ENCODE data around the gene BIRC7. TPM values are rescaled to one million over a fixed set of nuclear protein-coding genes. Genes with fewer than 3 reads are reported as not detected.

The BIRC7 gene
- total RNA-seq, 1 experiment from 2014 or later: not detected

- Histone ChIP-seq H3K4me1 (replicated peaks; ENCODE audit: insufficient read depth) (peaks cover 9% of the 10 kb centered on the region), H3K4me3 (no peak overlapping the region), H4K20me1 (ENCODE audit: insufficient read depth) (no peaks in the 10 kb centered on the region), H3K4me2 (no peak overlapping the region), H3K36me3 (ENCODE audit: low read depth) (no peaks in the 10 kb centered on the region), H3K9me2 (ENCODE audit: insufficient read depth) (no peaks in the 10 kb centered on the region), H3F3A (ENCODE audit: insufficient read depth, low read depth) (no peaks in the 10 kb centered on the region), H3K27ac (no peak overlapping the region), H3K79me2 (ENCODE audit: low read depth) (no peaks in the 10 kb centered on the region), H2AFZ (no peak overlapping the region), H3K9me3 (ENCODE audit: insufficient read depth, low read depth) (no peaks in the 10 kb centered on the region), H3K27me3 (ENCODE audit: insufficient read depth, low read depth) (0 out of 2 replicates have a peak, but pooled peaks cover 4% of the 10 kb centered on the region)
- intact Hi-C loops (cut with micrococcal nuclease; ENCODE audit: unreplicated experiment): no loop called here
- no TSS peak for BruUV-seq (replicated peaks)
- ChIA-PET POLR2A (ENCODE audit: unreplicated experiment) (no interaction called here), CTCF (interaction anchor here (0.6 kb wide), 1 partner anchor 13 kb away, joined by 3 read pairs; no protein-coding TSS in a partner anchor)
- DNase-seq: no peak
- no peak for TF ChIP-seq CTCF (conservative IDR thresholded peaks at IDR 0.05)
- TF ChIP-seq EZH2 (IDR thresholded peaks at IDR 0.05; ENCODE audit: low read depth): no peak
These were observed 2.9 kb downstream of the BIRC7 start for GRCh38 chr20:63238514-63239125.

GRCh38 chr20:63239431-63239830 lies 3.7 kb downstream of the BIRC7 start:
- Histone ChIP-seq H3F3A (ENCODE audit: insufficient read depth, low read depth) (no peaks in the 10 kb centered on the region), H3K4me3 (no peak overlapping the region), H2AFZ (no peak overlapping the region), H3K4me1 (replicated peaks; ENCODE audit: insufficient read depth) (peaks cover 2% of the 10 kb centered on the region), H3K27ac (no peak overlapping the region), H3K9me2 (ENCODE audit: insufficient read depth) (no peaks in the 10 kb centered on the region), H3K79me2 (ENCODE audit: low read depth) (no peaks in the 10 kb centered on the region), H3K27me3 (ENCODE audit: insufficient read depth, low read depth) (peaks cover 10% of the 10 kb centered on the region; the same call in 1 of the 2 replicates), H3K36me3 (ENCODE audit: low read depth) (no peaks in the 10 kb centered on the region), H3K9me3 (ENCODE audit: insufficient read depth, low read depth) (no peaks in the 10 kb centered on the region), H4K20me1 (ENCODE audit: insufficient read depth) (no peaks in the 10 kb centered on the region), H3K4me2 (no peak overlapping the region)
- POLR2A ChIA-PET (ENCODE audit: unreplicated experiment): no interaction called here
- no peak for TF ChIP-seq EZH2 (IDR thresholded peaks at IDR 0.05; ENCODE audit: low read depth)
- no peak for TF ChIP-seq CTCF (conservative IDR thresholded peaks at IDR 0.05)
- CTCF ChIA-PET: no interaction called here
- intact Hi-C loops (cut with micrococcal nuclease; ENCODE audit: unreplicated experiment): no loop called here
- BruUV-seq (replicated peaks): no TSS peak
- no peak for DNase-seq

GRCh38 chr20:63240004-63240403 lies 4.3 kb downstream of the BIRC7 start:
- no peak for DNase-seq
- TF ChIP-seq CTCF (conservative IDR thresholded peaks at IDR 0.05) (no peak), EZH2 (IDR thresholded peaks at IDR 0.05; ENCODE audit: low read depth) (no peak)

More at GRCh38 chr20:63240004-63240403, 4.3 kb downstream of the BIRC7 start:
- Histone ChIP-seq H3K27ac (no peak overlapping the region), H3K4me1 (replicated peaks; ENCODE audit: insufficient read depth) (no peaks in the 10 kb centered on the region), H3K36me3 (ENCODE audit: low read depth) (no peaks in the 10 kb centered on the region), H2AFZ (no peak overlapping the region), H3F3A (ENCODE audit: insufficient read depth, low read depth) (no peaks in the 10 kb centered on the region), H3K4me3 (no peak overlapping the region), H3K27me3 (ENCODE audit: insufficient read depth, low read depth) (peaks cover 15% of the 10 kb centered on the region), H3K9me2 (ENCODE audit: insufficient read depth) (no peaks in the 10 kb centered on the region), H3K4me2 (no peak overlapping the region), H3K9me3 (ENCODE audit: insufficient read depth, low read depth) (no peaks in the 10 kb centered on the region), H3K79me2 (ENCODE audit: low read depth) (no peaks in the 10 kb centered on the region), H4K20me1 (ENCODE audit: insufficient read depth) (no peaks in the 10 kb centered on the region)
- intact Hi-C loops (cut with micrococcal nuclease; ENCODE audit: unreplicated experiment): no loop called here
- ChIA-PET POLR2A (ENCODE audit: unreplicated experiment) (no interaction called here), CTCF (interaction anchor here (0.9 kb wide), 1 partner anchor 17 kb away, joined by 4 read pairs; no protein-coding TSS in a partner anchor)
- no TSS peak for BruUV-seq (replicated peaks)
